HL-60/S4 treated with retinoic acid at 250 ng/mL for 4 days and 3 days (cell line): ENCODE results near the gene TFAM.

ENCODE experiments used
- in situ Hi-C: fragments of 300-500 bp; cut with MboI; formaldehyde crosslinking; loops from 2 replicates; pipeline ENCODE4 v1.7.0; 2022; ENCODE audit warnings: low sequenced_read_pairs

The TFAM gene

GRCh38 chr10:58431903-58432302 is 46.7 kb downstream of the TFAM start:
- in situ Hi-C loops = no loop called here

- in situ Hi-C loops = no loop called here
Measured at GRCh38 chr10:58433066-58433465, 47.9 kb downstream of the TFAM start.

GRCh38 chr10:58433571-58433970 is 48.4 kb downstream of the TFAM start:
- in situ Hi-C loops = no loop called here

- in situ Hi-C loops = no loop called here
Measured at GRCh38 chr10:58435297-58435985, 50.2 kb downstream of the TFAM start.

GRCh38 chr10:58436071-58436470 is 50.9 kb downstream of the TFAM start:
- in situ Hi-C loops = no loop called here

- in situ Hi-C loops = no loop called here
Measured at GRCh38 chr10:58438340-58438871, 53.2 kb downstream of the TFAM start.

GRCh38 chr10:58438986-58439385 is 53.8 kb downstream of the TFAM start:
- in situ Hi-C loops = no loop called here

GRCh38 chr10:58439632-58440364 is 54.6 kb downstream of the TFAM start:
- in situ Hi-C loops = no loop called here

- in situ Hi-C loops = no loop called here
Measured at GRCh38 chr10:58440484-58440883, 55.3 kb downstream of the TFAM start.

GRCh38 chr10:58444321-58444720 is 59.1 kb downstream of the TFAM start:
- in situ Hi-C loops = no loop called here

GRCh38 chr10:58444876-58445275 is 59.7 kb downstream of the TFAM start:
- in situ Hi-C loops = no loop called here

GRCh38 chr10:58448121-58448935 is 63.1 kb downstream of the TFAM start:
- in situ Hi-C loops = no loop called here
